Osteoblast (primary cell): ENCODE measurements around the gene CDR2. TPM values are rescaled to one million over a fixed set of nuclear protein-coding genes. Genes with fewer than 3 reads are reported as not detected.
A peak's percentile ranks its signal among the peaks of the same experiment; 100 is the strongest.

Experiments used
- DNase-seq: peaks from one replicate; pipeline ENCODE4 v3.0.0; 2011; ENCODE audit warnings: low spot score, mixed read lengths; ENCODE audit not compliant: insufficient read length; ENCODE audit errors: missing footprints
- H2AFZ ChIP-seq: 2 replicates; pipeline ENCODE4 v1.6.0; 2011; ENCODE audit warnings: mild to moderate bottlenecking, low read length
- H3K27ac ChIP-seq: 2 replicates; pipeline ENCODE4 v1.5.1; 2011; ENCODE audit warnings: mild to moderate bottlenecking, low read depth, low read length, moderate library complexity
- H3K27me3 ChIP-seq: 2 replicates; pipeline ENCODE4 v1.6.0; 2012; ENCODE audit warnings: mild to moderate bottlenecking, control low read depth, inconsistent platforms, low read length, moderate library complexity; ENCODE audit not compliant: insufficient read depth
- H3K36me3 ChIP-seq: 2 replicates; pipeline ENCODE4 v1.5.1; 2011; ENCODE audit warnings: mild to moderate bottlenecking, low read length, control low read depth, moderate library complexity; ENCODE audit not compliant: insufficient read depth
- H3K4me1 ChIP-seq: 2 replicates; pipeline ENCODE4 v1.5.1; 2011; ENCODE audit warnings: mild to moderate bottlenecking, low read length, control low read depth, moderate library complexity; ENCODE audit not compliant: insufficient read depth
- H3K4me2 ChIP-seq: 2 replicates; pipeline ENCODE4 v1.6.0; 2011; ENCODE audit warnings: mild to moderate bottlenecking, low read length; ENCODE audit not compliant: insufficient read depth
- H3K4me3 ChIP-seq: fragments of 200-600 bp; sonication (generic); 3 replicates; pipeline ENCODE4 v1.5.1; 2012; ENCODE audit warnings: mild to moderate bottlenecking, low read length, inconsistent platforms; ENCODE audit not compliant: insufficient read depth
- H3K79me2 ChIP-seq: 2 replicates; pipeline ENCODE4 v1.6.0; 2012; ENCODE audit warnings: mild to moderate bottlenecking, low read length, control low read depth, inconsistent platforms; ENCODE audit not compliant: insufficient read depth
- H3K9me3 ChIP-seq: 2 replicates; pipeline ENCODE4 v1.5.1; 2011; ENCODE audit warnings: low read depth, low read length, control low read depth
- H4K20me1 ChIP-seq: 2 replicates; pipeline ENCODE4 v1.6.0; 2012; ENCODE audit warnings: mild to moderate bottlenecking, low read length, control low read depth; ENCODE audit not compliant: insufficient read depth
- total RNA-seq: library from RNA; depleted of rRNA; stranded (reverse); fragments of >200 nt; gene quantifications from 2 replicates; pipeline ENCODE4 v1.2.3, GENCODE V29; 2012
- TF ChIP-seq, protein P1 (sequence below): IDR thresholded peaks from 2 replicates; pipeline ENCODE4 v1.5.1; 2011; ENCODE audit warnings: mild to moderate bottlenecking, low read depth, low read length, moderate library complexity; ENCODE audit errors: extremely low read depth

The CDR2 gene
- total RNA-seq, 1 donor = 52.5 TPM

DNA sequence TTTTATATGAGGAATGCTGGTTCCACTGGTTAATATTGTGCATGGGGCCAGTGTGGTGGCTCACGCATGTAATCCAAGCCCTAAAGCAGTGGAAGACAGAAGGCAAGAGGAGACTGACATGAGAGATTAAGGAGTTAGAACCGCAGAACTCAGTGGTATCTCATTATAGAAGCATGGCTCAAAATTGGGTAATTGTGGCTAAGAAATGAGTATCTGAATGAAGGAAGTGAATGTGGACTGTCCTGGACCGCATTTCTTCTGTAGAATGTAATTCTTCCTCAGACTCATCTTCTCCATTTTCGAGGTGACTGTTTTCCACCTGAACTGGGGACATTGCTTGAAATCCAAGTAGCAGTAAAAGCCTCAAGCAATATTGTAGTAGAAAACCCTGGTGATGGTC is 42.6 kb upstream of the CDR2 start:
- Histone ChIP-seq H3K9me3 (no peaks in the 10 kb centered on the region), H3K4me1 (no peaks in the 10 kb centered on the region), H3K79me2 (no peaks in the 10 kb centered on the region), H3K36me3 (no peaks in the 10 kb centered on the region), H3K27ac (no peak overlapping the region), H2AFZ (no peak overlapping the region), H4K20me1 (no peaks in the 10 kb centered on the region), H3K27me3 (no peaks in the 10 kb centered on the region), H3K4me2 (no peak overlapping the region), H3K4me3 (no peak overlapping the region)
- TF ChIP-seq, protein P1, sequence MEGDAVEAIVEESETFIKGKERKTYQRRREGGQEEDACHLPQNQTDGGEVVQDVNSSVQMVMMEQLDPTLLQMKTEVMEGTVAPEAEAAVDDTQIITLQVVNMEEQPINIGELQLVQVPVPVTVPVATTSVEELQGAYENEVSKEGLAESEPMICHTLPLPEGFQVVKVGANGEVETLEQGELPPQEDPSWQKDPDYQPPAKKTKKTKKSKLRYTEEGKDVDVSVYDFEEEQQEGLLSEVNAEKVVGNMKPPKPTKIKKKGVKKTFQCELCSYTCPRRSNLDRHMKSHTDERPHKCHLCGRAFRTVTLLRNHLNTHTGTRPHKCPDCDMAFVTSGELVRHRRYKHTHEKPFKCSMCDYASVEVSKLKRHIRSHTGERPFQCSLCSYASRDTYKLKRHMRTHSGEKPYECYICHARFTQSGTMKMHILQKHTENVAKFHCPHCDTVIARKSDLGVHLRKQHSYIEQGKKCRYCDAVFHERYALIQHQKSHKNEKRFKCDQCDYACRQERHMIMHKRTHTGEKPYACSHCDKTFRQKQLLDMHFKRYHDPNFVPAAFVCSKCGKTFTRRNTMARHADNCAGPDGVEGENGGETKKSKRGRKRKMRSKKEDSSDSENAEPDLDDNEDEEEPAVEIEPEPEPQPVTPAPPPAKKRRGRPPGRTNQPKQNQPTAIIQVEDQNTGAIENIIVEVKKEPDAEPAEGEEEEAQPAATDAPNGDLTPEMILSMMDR = no peak
- no peak for DNase-seq

DNA sequence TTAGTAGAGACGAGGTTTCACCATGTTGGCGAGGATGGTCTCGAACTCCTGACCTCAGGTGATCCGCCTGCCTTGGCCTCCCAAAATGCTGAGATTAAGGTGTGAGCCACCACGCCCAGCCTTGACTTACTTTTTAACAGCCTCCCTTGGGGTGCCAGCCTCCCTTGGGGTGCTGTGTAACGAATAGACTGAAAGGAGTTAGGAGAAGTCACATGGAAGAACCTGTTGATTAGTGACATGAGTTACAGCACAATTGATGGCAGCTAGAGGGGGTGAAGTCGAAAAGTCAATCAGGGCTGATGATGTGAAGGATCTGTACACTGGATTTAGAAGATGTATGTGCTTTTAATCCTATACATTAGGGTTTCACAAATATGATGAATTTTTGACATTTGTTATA is 39.4 kb upstream of the CDR2 start:
- Histone ChIP-seq H3K36me3 (no peaks in the 10 kb centered on the region), H3K27me3 (no peaks in the 10 kb centered on the region), H3K79me2 (no peaks in the 10 kb centered on the region), H2AFZ (no peak overlapping the region), H3K4me2 (no peak overlapping the region), H3K27ac (no peak overlapping the region), H4K20me1 (no peaks in the 10 kb centered on the region), H3K4me1 (no peaks in the 10 kb centered on the region), H3K9me3 (no peaks in the 10 kb centered on the region), H3K4me3 (no peak overlapping the region)
- TF ChIP-seq, protein P1 = no peak
- no peak for DNase-seq

DNA sequence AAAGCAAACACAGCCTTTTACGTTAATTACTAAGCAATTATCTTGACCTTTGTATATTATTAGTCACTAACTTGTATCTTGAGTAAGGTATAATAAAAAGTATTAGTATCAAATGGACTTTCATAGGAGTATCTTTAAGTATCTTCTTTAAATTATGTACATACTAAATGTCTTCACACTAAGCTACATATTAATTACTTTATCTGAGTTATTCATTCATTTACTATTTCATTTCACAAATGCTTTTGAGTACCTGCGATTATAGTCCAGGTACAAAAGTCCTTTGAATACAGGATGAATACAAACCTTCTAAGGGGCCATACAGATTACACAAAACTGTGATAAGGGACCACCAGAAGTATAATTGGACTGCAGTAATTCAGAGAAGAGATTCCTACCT is 33.1 kb upstream of the CDR2 start:
- Histone ChIP-seq H3K36me3 (peaks cover 5% of the 10 kb centered on the region), H3K27ac (no peak overlapping the region), H3K9me3 (no peaks in the 10 kb centered on the region), H3K4me2 (no peak overlapping the region), H3K4me3 (no peak overlapping the region), H2AFZ (no peak overlapping the region), H3K27me3 (no peaks in the 10 kb centered on the region), H3K79me2 (no peaks in the 10 kb centered on the region), H4K20me1 (no peaks in the 10 kb centered on the region), H3K4me1 (peaks cover 7% of the 10 kb centered on the region)
- TF ChIP-seq, protein P1 = no peak
- no peak for DNase-seq

DNA sequence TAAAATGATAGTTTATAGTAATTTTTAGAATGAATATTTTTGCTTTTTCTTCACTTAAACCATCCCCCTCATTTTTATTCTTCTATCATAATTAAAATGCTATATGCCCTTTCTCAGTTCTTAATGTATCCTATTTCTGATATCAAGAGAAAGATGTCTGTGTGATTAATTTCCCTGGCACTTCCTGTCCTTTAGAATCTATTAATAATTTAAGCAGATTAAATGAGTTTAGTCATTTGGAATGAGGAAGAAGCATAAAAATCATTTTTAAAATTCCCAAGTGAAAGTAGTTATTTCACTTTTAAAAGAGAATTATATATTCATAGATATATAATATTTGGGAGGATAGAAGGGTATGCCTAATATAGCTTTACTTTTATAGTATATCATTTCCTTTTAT is 27.8 kb upstream of the CDR2 start:
- peaks cover 28% of the 10 kb centered on the region for H3K4me1 ChIP-seq
- peak overlapping the region; percentile 25 for H2AFZ ChIP-seq
- TF ChIP-seq, protein P1 = no peak
- no peaks in the 10 kb centered on the region for H4K20me1 ChIP-seq
- peak overlapping the region; percentile 60 for H3K27ac ChIP-seq
- H3K79me2 ChIP-seq = no peaks in the 10 kb centered on the region
- peak overlapping the region; percentile 50 for H3K4me2 ChIP-seq
- DNase-seq = no peak
- no peak overlapping the region for H3K4me3 ChIP-seq
- H3K9me3 ChIP-seq = no peaks in the 10 kb centered on the region
- H3K27me3 ChIP-seq = no peaks in the 10 kb centered on the region
- peaks cover 5% of the 10 kb centered on the region for H3K36me3 ChIP-seq
